Body of pancreas (tissue), 4 donors: Measurements from ENCODE around the gene PAIP2B. TPM values are rescaled to one million over a fixed set of nuclear protein-coding genes. Genes with fewer than 3 reads are reported as not detected.

Experiments used
- ATAC-seq: fragments of 150-250 bp; one replicate; pipeline ENCODE4 v1.9.1; 2016
- DNase-seq, 4 donors: peaks; one replicate each; pipeline ENCODE4 v3.0.0-alpha.2; 2019
- H3K27ac ChIP-seq, 4 donors: fragments of 200-600 bp; sonication (generic); 1 replicate in 3 of 4; 2 replicates in 1 of 4; pipeline versions ENCODE4 v1.5.1 to v1.6.1; 2016 to 2019; ENCODE audit warnings: mild to moderate bottlenecking in 1 of 4, mixed read lengths in 1 of 4, moderate library complexity in 1 of 4
- H3K27me3 ChIP-seq, 2 donors: fragments of 200-600 bp; sonication (generic); one replicate each; pipeline ENCODE4 v1.6.0; 2016; ENCODE audit warnings: mild to moderate bottlenecking in 1 of 2
- H3K36me3 ChIP-seq, 2 donors: fragments of 200-600 bp; sonication (generic); replicated peaks in 1 of 2; 2 replicates each; pipeline ENCODE4 v1.5.1; 2016; ENCODE audit warnings: low read depth in 2 of 2; ENCODE audit not compliant: insufficient read depth in 1 of 2
- H3K4me1 ChIP-seq: fragments of 200-600 bp; sonication (generic); one replicate; pipeline ENCODE4 v1.6.0; 2016
- H3K4me3 ChIP-seq, 2 donors: fragments of 200-600 bp; sonication (generic); 1 replicate in 1 of 2; 2 replicates in 1 of 2; pipeline ENCODE4 v1.5.1; 2016 to 2019
- H3K9me3 ChIP-seq, 3 donors: fragments of 200-600 bp; sonication (generic); 1 replicate in 2 of 3; 2 replicates in 1 of 3; pipeline ENCODE4 v1.5.1; 2016
- POLR2A ChIP-seq, 3 donors: fragments of 450-650 bp; IDR thresholded peaks; one replicate each; pipeline ENCODE4 v1.6.1; 2016; ENCODE audit warnings: antibody characterized with exemption in 3 of 3, mild to moderate bottlenecking in 2 of 3
- WGBS, 2 donors: methylation state at CpG; one replicate each; pipeline ENCODE4 v1.1.5; 2017; 5-methylcytosine and 5-hydroxymethylcytosine counted together
- intact Hi-C: fragments of 100-400 bp; cut with DNase I; formaldehyde crosslinking; loops from one replicate; pipeline ENCODE4 v1.15.1; 2023
- total RNA-seq, 2 donors: library from RNA; depleted of rRNA; stranded (reverse); fragments of >200 nt; gene quantifications; one replicate each; pipeline ENCODE4 v1.1.0, GENCODE V29; 2016
- TF ChIP-seq, protein P1 (sequence below), 7 experiments: fragments of 450-650 bp in 4 of 7; fragments of 200-600 bp in 3 of 7; sonication (generic) in 3 of 7; IDR thresholded peaks; one replicate each; pipeline ENCODE4 v1.5.1; 2016 to 2019; ENCODE audit warnings: antibody characterized with exemption in 7 of 7

The PAIP2B gene
- total RNA-seq, 2 donors from 2014 or later, result 18.5 to 32.9 TPM

DNA sequence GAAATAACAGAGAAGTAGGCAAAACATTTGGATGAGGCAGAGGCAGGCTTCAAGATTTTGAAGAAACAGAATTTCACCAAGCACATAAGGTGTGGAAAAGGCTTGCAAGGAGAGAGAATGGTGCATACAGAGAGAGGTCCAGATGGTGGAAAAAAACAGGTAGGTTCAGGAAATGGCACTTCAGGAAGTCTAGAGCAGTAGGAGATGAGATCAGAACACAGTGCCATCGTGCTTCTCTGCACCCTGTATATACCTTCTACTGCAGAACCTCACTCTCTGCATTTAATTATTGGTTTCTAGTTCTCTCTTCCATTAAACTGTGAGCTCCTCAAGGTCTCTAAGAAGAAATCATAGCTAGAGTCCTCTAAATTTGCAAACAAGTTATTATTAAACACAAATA lies 2.4 kb downstream of the PAIP2B start:
- no peak for ATAC-seq
- intact Hi-C loops, result no loop called here
- peaks cover 43% of the 10 kb centered on the region for H3K4me1 ChIP-seq
- H3K4me3 ChIP-seq, result peak overlapping the region in 1 of 2 donors; percentile 53
- H3K36me3 ChIP-seq, result no peaks in the 10 kb centered on the region
- peak overlapping the region in 3 of 4 donors; percentile 95 to 99 (median 95) for H3K27ac ChIP-seq
- WGBS, 2 donors, result 24 to 33% methylated on average over 1 of the region's 1 CpG
- H3K9me3 ChIP-seq, result no peaks in the 10 kb centered on the region
- H3K27me3 ChIP-seq, result no peaks in the 10 kb centered on the region
- peak; percentile 28 to 57 (median 46) for DNase-seq
- TF ChIP-seq, protein P1, sequence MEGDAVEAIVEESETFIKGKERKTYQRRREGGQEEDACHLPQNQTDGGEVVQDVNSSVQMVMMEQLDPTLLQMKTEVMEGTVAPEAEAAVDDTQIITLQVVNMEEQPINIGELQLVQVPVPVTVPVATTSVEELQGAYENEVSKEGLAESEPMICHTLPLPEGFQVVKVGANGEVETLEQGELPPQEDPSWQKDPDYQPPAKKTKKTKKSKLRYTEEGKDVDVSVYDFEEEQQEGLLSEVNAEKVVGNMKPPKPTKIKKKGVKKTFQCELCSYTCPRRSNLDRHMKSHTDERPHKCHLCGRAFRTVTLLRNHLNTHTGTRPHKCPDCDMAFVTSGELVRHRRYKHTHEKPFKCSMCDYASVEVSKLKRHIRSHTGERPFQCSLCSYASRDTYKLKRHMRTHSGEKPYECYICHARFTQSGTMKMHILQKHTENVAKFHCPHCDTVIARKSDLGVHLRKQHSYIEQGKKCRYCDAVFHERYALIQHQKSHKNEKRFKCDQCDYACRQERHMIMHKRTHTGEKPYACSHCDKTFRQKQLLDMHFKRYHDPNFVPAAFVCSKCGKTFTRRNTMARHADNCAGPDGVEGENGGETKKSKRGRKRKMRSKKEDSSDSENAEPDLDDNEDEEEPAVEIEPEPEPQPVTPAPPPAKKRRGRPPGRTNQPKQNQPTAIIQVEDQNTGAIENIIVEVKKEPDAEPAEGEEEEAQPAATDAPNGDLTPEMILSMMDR (IDR thresholded peaks at IDR 0.05), result no peak
- peak; percentile 27 to 90 (median 78) for TF ChIP-seq POLR2A (IDR thresholded peaks at IDR 0.05)

DNA sequence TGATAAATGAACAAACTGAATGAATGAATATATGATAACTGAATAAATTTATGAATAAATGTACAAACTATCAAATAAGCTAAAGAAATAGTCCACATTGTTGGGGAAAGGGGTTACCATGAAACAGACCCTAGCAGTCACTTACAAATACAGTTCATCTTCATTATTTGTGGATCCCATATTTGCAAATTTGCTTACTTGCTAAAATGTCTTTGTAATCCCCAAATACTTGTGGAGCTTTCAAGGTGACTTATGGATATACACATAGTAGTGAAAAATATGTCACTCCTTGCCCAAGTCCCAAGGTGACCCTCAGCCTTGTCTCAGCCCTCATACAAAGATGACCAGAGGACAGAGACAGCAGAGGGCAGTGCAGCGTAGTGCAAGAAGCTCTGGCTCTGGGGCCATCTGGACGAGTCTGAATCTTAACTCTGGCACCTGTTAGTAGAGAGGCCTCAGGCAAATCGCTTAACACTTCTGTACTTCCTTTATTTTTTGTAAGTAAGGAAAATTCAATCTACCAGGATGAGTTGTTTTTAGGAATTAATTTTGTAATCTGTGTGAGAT lies 3.1 kb downstream of the PAIP2B start:
- TF ChIP-seq, protein P1 (IDR thresholded peaks at IDR 0.05), result peak in 6 of 7 experiments; percentile 12 to 48 (median 40)
- TF ChIP-seq POLR2A (IDR thresholded peaks at IDR 0.05), result no peak
- 2 to 8% methylated on average over 3 of the region's 3 CpGs for WGBS, 2 donors
- no peaks in the 10 kb centered on the region for H3K36me3 ChIP-seq
- H3K27me3 ChIP-seq, result no peaks in the 10 kb centered on the region
- H3K4me1 ChIP-seq, result peaks cover 43% of the 10 kb centered on the region
- ATAC-seq (no peak), DNase-seq (peak; percentile 60 to 76 (median 72))
- no peaks in the 10 kb centered on the region for H3K9me3 ChIP-seq
- H3K4me3 ChIP-seq, result no peak overlapping the region
- intact Hi-C loops, result no loop called here
- peak overlapping the region in 2 of 4 donors; percentile 95 to 99 for H3K27ac ChIP-seq

GRCh38 chr2:71220743-71221142 lies 6.2 kb downstream of the PAIP2B start:
- WGBS, 2 donors, result 92% methylated on average over 2 of the region's 2 CpGs
- peak overlapping the region in 1 of 4 donors; percentile 44 for H3K27ac ChIP-seq
- H3K36me3 ChIP-seq, result no peaks in the 10 kb centered on the region
- DNase-seq (peak in 1 of 4 donors; percentile 21), ATAC-seq (no peak)
- H3K4me1 ChIP-seq, result peaks cover 53% of the 10 kb centered on the region
- no peaks in the 10 kb centered on the region for H3K27me3 ChIP-seq
- no peak for TF ChIP-seq POLR2A (IDR thresholded peaks at IDR 0.05)
- TF ChIP-seq, protein P1 (IDR thresholded peaks at IDR 0.05), result no peak
- intact Hi-C loops, result no loop called here
- H3K9me3 ChIP-seq, result no peaks in the 10 kb centered on the region
- no peak overlapping the region for H3K4me3 ChIP-seq

DNA sequence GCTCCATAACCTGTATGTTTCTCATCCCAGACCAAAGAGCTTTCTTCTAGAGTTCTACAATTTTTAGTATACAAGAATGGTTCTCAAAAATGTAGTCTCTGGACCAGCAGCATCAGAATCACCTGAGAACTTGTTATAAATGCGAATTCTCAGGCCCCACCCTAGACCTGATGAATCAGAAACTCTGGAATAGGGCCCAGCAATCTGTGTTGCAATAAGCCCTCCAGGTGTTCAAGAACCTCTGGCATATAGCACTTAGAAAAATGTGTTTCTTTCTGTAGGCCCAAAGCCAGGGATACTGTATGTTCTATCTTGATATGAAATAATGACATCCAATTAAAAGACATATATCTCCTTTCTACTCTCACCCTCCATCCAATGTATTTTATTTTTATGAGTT lies 10.4 kb downstream of the PAIP2B start:
- peak in 3 of 4 donors; percentile 25 to 50 (median 35) for DNase-seq
- peak; percentile 35 for ATAC-seq
- TF ChIP-seq POLR2A (IDR thresholded peaks at IDR 0.05), result no peak
- TF ChIP-seq, protein P1 (IDR thresholded peaks at IDR 0.05), result no peak
- intact Hi-C loops, result no loop called here
- no peaks in the 10 kb centered on the region for H3K9me3 ChIP-seq
- H3K4me1 ChIP-seq, result peaks cover 28% of the 10 kb centered on the region
- H3K4me3 ChIP-seq, result no peak overlapping the region
- H3K27ac ChIP-seq, result peak overlapping the region in 1 of 4 donors; percentile 14
- H3K27me3 ChIP-seq, result no peaks in the 10 kb centered on the region
- WGBS, 2 donors, result 38 to 42% methylated on average over 1 of the region's 1 CpG
- no peaks in the 10 kb centered on the region for H3K36me3 ChIP-seq

DNA sequence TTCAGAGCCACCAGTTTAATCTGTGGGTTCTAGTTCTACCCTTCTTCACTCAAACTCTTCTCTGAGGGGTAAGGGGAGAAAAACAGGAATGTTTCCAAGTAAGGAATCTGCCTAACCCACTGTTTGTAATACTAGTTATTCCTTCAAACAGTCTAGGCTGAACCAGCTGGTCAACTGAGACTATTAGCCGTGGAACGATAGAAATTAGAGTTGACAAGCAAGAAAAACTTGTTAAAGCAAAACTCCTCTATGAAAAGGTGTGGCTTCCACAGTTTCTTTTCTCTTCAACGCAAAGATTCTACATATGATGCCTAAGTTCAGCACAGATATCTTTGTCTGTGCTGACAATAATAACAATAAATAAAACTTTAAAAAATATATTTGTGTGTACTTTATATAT lies 11.5 kb downstream of the PAIP2B start:
- peaks cover 30% of the 10 kb centered on the region for H3K4me1 ChIP-seq
- 33 to 36% methylated on average over 3 of the region's 3 CpGs for WGBS, 2 donors
- intact Hi-C loops, result no loop called here
- H3K36me3 ChIP-seq, result no peaks in the 10 kb centered on the region
- H3K4me3 ChIP-seq, result no peak overlapping the region
- no peaks in the 10 kb centered on the region for H3K9me3 ChIP-seq
- TF ChIP-seq POLR2A (IDR thresholded peaks at IDR 0.05), result no peak
- TF ChIP-seq, protein P1 (IDR thresholded peaks at IDR 0.05), result no peak
- no peak for DNase-seq
- ATAC-seq, result no peak
- H3K27me3 ChIP-seq, result no peaks in the 10 kb centered on the region
- no peak overlapping the region for H3K27ac ChIP-seq
